ENCODE data around the gene RTN4RL1. TPM values are rescaled to one million over a fixed set of nuclear protein-coding genes. Genes with fewer than 3 reads are reported as not detected.
"Not testable (repeated sequence)": the region's sequence is repeated elsewhere in the genome, so short reads cannot be mapped to it uniquely, and the experiment has no call there.

The RTN4RL1 gene
- total RNA-seq, 1 donor: not detected

GRCh38 chr17:1995907-1996799, 29.0 kb downstream of the RTN4RL1 start:
- Histone ChIP-seq H3K9me3 (ENCODE audit: low read depth, low read length) (no peaks in the 10 kb centered on the region), H3K4me1 (ENCODE audit: insufficient read depth, low read length) (no peaks in the 10 kb centered on the region), H3K4me3 (ENCODE audit: low read length) (no peak overlapping the region), H3K27me3 (ENCODE audit: insufficient read depth, low read length) (peaks cover 19% of the 10 kb centered on the region)

DNA sequence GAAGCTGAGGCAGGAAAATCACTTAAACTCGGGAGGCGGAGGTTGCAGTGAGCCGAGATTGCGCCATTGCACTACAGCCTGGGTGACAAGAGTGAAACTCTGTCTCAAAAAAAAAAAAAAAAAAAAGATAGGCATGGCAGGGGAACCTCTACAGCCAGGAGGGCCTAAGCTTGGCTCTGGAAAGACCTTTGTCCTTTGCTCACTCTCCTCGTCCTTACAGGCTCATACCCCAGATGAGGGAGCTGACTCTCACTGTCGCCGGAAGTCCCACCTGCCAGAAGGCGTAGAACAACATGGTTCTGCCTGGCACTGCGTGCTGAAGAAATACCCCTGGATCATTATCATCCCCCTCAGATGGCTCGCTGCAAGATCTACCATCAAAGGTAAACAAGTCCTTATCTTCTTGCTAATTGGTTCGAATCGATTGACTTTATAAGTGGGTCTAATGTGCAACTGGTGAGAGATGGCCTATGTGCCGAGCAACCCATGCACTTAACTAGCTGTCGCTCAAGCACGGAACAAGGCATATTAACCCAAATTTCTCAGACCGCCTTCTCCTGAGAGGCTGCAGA, 29.7 kb downstream of the RTN4RL1 start:
- peaks cover 19% of the 10 kb centered on the region for H3K27me3 ChIP-seq (ENCODE audit: insufficient read depth, low read length)
- no peaks in the 10 kb centered on the region for H3K4me1 ChIP-seq (ENCODE audit: insufficient read depth, low read length)
- no peaks in the 10 kb centered on the region for H3K9me3 ChIP-seq (ENCODE audit: low read depth, low read length)
- no peak overlapping the region for H3K4me3 ChIP-seq (ENCODE audit: low read length)

- Histone ChIP-seq H3K27me3 (ENCODE audit: insufficient read depth, low read length) (peaks cover 14% of the 10 kb centered on the region), H3K9me3 (ENCODE audit: low read depth, low read length) (no peaks in the 10 kb centered on the region), H3K4me3 (ENCODE audit: low read length) (no peak overlapping the region), H3K4me1 (ENCODE audit: insufficient read depth, low read length) (no peaks in the 10 kb centered on the region)
These were observed 30.4 kb downstream of the RTN4RL1 start for GRCh38 chr17:1994707-1995106.

DNA sequence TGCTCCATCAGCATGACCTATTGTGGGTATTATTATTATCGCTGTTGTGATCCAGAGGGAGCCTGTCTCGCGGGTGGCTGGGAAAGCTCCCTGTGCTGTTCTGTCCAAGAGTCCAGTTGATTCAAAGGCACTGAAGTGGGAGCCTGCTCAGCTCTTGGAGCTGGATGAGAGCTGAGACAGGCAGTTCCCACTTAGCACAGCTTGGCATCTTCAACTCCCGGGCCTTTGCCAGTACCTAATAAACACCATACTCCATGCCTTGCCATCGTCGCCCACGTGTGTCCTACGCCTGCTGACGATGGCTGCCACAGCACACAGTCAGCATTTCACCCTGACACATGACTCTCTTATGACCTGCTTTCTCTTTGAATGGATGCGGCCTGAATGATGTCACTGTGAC, 32.6 kb downstream of the RTN4RL1 start:
- Histone ChIP-seq H3K9me3 (ENCODE audit: low read depth, low read length) (no peaks in the 10 kb centered on the region), H3K27me3 (ENCODE audit: insufficient read depth, low read length) (peaks cover 10% of the 10 kb centered on the region), H3K4me1 (ENCODE audit: insufficient read depth, low read length) (no peaks in the 10 kb centered on the region), H3K4me3 (ENCODE audit: low read length) (no peak overlapping the region)

- Histone ChIP-seq H3K9me3 (ENCODE audit: low read depth, low read length) (no peaks in the 10 kb centered on the region), H3K4me3 (ENCODE audit: low read length) (no peak overlapping the region), H3K4me1 (ENCODE audit: insufficient read depth, low read length) (no peaks in the 10 kb centered on the region), H3K27me3 (ENCODE audit: insufficient read depth, low read length) (no peaks in the 10 kb centered on the region)
These were observed 36.0 kb downstream of the RTN4RL1 start for GRCh38 chr17:1989135-1989534.

GRCh38 chr17:1986783-1987451, 38.2 kb downstream of the RTN4RL1 start:
- H3K4me1 ChIP-seq (ENCODE audit: insufficient read depth, low read length): no peaks in the 10 kb centered on the region
- H3K4me3 ChIP-seq (ENCODE audit: low read length): no peak overlapping the region
- H3K27me3 ChIP-seq (ENCODE audit: insufficient read depth, low read length): no peaks in the 10 kb centered on the region
- no peaks in the 10 kb centered on the region for H3K9me3 ChIP-seq (ENCODE audit: low read depth, low read length)

GRCh38 chr17:1985686-1986085, 39.4 kb downstream of the RTN4RL1 start:
- H3K4me1 ChIP-seq (ENCODE audit: insufficient read depth, low read length): no peaks in the 10 kb centered on the region
- no peaks in the 10 kb centered on the region for H3K9me3 ChIP-seq (ENCODE audit: low read depth, low read length)
- no peaks in the 10 kb centered on the region for H3K27me3 ChIP-seq (ENCODE audit: insufficient read depth, low read length)
- no peak overlapping the region for H3K4me3 ChIP-seq (ENCODE audit: low read length)

- H3K4me1 ChIP-seq (ENCODE audit: insufficient read depth, low read length): no peaks in the 10 kb centered on the region
- H3K27me3 ChIP-seq (ENCODE audit: insufficient read depth, low read length): no peaks in the 10 kb centered on the region
- H3K9me3 ChIP-seq (ENCODE audit: low read depth, low read length): no peaks in the 10 kb centered on the region
- H3K4me3 ChIP-seq (ENCODE audit: low read length): no peak overlapping the region
These were observed 40.0 kb downstream of the RTN4RL1 start for GRCh38 chr17:1985093-1985492.

DNA sequence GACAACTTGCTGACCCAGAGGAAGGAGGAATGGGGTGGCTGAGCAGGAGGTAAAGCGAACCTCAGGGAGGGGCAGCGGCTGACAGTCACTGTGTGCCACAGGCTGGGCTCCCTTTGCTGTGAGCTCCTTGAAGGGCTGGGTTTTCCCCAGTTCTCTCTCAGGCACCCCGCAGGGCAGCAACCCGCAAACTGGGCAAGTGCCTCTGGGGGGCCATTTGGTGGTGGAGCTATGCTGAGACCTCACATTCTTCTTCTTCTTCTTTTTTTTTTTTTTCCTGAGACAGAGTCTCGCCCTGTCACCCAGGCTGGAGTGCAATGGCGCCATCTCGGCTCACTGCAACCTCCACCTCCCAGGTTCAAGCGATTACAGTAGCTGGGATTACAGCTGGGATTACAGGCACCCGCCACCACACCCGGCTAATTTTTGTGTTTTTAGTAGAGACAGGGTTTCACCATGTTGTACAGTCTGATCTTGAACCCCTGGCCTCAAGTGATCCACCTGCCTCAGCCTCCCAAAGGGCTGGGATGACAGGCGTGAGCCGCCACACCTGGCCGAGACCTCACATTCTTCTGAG, 42.3 kb downstream of the RTN4RL1 start:
- not testable (repeated sequence) for H3K27me3 ChIP-seq (ENCODE audit: insufficient read depth, low read length); H3K4me1 ChIP-seq (ENCODE audit: insufficient read depth, low read length); H3K4me3 ChIP-seq (ENCODE audit: low read length); H3K9me3 ChIP-seq (ENCODE audit: low read depth, low read length)

GRCh38 chr17:1980665-1981250, 44.4 kb downstream of the RTN4RL1 start:
- H3K4me1 ChIP-seq (ENCODE audit: insufficient read depth, low read length): no peaks in the 10 kb centered on the region
- peaks cover 16% of the 10 kb centered on the region for H3K27me3 ChIP-seq (ENCODE audit: insufficient read depth, low read length)
- H3K9me3 ChIP-seq (ENCODE audit: low read depth, low read length): no peaks in the 10 kb centered on the region
- H3K4me3 ChIP-seq (ENCODE audit: low read length): no peak overlapping the region

DNA sequence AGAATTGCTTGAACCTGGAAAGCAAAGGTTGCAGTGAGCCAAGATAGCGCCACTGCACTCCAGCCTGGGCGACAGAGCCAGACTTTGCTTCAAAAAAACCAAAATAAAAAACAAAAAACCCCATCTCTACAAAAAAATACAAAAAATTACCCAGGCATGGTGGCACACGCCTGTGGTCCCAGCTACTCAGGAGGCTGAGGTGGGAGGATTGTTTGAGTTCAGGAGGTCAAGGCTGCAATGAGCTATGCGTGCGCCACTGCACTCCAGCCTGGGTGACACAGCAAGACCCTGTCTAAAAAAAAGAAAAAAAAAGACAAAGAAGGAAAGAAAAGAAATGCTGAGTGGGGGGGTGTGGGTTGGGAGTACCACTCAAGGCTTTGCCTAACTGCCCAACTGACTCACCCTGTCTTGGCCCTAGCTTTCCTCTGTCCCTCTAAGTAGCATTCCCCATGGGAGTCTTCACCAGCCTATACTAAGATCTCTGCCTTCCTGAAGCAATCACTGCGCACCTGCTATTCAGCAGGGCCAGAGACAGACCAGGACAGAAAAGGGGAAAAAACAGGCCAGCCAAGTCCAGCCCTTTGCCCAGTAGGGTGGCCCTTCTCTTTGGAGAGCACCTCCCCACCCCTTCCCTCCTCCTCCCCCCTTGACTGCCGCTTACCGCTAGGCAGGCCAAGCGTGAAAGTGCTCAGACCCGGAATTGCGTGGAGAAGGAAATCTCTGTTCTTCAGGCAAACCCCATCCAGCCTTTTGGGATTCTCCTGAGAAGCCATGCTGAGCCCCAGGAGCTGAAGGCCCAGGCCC, 45.8 kb downstream of the RTN4RL1 start:
- Histone ChIP-seq H3K4me1 (ENCODE audit: insufficient read depth, low read length) (no peaks in the 10 kb centered on the region), H3K9me3 (ENCODE audit: low read depth, low read length) (no peaks in the 10 kb centered on the region), H3K27me3 (ENCODE audit: insufficient read depth, low read length) (peaks cover 16% of the 10 kb centered on the region), H3K4me3 (ENCODE audit: low read length) (no peak overlapping the region)

DNA sequence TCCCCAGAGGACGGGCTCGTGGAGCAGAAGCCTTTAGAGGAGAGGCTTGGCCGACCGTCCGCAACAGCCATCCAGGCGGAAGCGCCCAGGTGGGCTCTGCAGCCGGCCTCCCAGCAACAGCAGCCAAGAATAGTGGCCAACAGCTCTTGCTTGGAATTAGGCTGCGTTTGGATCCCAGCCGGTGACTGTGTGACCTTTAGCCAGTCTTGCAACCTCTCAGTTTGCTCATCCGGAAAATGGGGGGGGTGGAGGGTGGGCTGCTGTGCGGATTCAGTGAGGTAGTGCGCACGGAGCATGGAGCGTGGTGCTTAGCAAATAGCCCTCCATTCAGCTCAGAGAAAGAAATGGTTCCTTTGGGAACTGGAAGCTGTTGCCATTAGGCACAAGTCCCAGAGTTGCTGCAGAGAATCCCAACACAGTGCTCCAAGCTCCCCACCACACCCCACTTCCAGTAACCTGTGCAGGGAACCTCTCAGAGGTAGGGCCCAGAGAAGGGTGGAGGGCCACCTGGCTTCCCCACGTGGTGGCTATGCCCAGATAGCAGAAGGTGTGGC, 46.7 kb downstream of the RTN4RL1 start:
- Histone ChIP-seq H3K27me3 (ENCODE audit: insufficient read depth, low read length) (peaks cover 16% of the 10 kb centered on the region), H3K4me1 (ENCODE audit: insufficient read depth, low read length) (no peaks in the 10 kb centered on the region), H3K4me3 (ENCODE audit: low read length) (no peak overlapping the region), H3K9me3 (ENCODE audit: low read depth, low read length) (no peaks in the 10 kb centered on the region)

DNA sequence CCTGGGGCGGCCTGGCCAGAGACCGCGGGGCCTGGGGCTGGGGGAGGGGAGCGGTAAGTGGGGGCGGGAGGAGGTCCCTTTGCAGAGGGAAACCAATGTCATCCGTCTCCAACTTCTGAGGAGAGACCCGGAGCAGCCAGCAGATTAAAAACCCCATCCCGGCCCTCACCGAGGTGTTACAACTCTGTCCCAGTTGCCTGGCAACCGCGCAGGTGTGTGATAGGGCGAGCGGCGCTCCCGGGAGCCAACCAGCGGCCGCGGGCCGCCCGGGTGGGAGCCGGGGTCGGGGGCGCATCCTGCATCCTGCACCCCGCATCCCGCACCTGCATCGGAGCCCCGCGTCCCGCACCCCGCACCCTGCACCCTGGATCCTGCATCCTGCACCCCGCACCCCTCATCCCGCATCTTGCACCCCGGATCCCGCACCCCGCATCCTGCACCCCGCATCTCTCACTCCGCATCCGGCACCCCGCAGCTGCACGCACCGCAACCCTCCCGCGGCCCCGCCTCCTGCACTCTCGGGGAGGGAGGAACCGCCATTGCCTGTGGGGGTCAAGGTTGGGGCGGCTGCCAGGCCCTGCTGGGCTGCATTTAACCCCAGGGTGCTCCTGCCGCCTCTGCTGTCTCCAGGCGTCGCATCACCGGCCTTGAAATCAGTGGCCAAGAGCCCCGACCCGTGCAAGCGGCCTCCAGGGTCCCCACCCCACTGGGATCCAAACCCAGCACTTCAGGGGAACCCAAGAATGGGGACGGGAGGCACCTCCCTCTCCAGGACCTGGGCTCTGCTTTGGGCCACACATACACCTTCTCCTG, 47.3 kb downstream of the RTN4RL1 start:
- no peaks in the 10 kb centered on the region for H3K4me1 ChIP-seq (ENCODE audit: insufficient read depth, low read length)
- H3K9me3 ChIP-seq (ENCODE audit: low read depth, low read length): no peaks in the 10 kb centered on the region
- H3K4me3 ChIP-seq (ENCODE audit: low read length): no peak overlapping the region
- peaks cover 16% of the 10 kb centered on the region for H3K27me3 ChIP-seq (ENCODE audit: insufficient read depth, low read length)

All from mononuclear cell (primary cell).